Measurements from ENCODE around the gene HACD1. TPM values are rescaled to one million over a fixed set of nuclear protein-coding genes. Genes with fewer than 3 reads are reported as not detected.

Gene HACD1
- 27.5 TPM for total RNA-seq

- peak; percentile 26 to 87 (median 85) for DNase-seq (ENCODE audit: low read depth in 2 of 3, low spot score in 2 of 3)
Observed at GRCh38 chr10:17617031-17617911, at the start of gene HACD1. HACD1 (minus strand) TSS chr10:17617374; CDS start chr10:17617339, 35 bp downstream.

- DNase-seq (ENCODE audit: low read depth in 2 of 3, low spot score in 2 of 3): no peak
Observed at GRCh38 chr10:17665747-17666146, 48.6 kb upstream of the HACD1 start.

DNA sequence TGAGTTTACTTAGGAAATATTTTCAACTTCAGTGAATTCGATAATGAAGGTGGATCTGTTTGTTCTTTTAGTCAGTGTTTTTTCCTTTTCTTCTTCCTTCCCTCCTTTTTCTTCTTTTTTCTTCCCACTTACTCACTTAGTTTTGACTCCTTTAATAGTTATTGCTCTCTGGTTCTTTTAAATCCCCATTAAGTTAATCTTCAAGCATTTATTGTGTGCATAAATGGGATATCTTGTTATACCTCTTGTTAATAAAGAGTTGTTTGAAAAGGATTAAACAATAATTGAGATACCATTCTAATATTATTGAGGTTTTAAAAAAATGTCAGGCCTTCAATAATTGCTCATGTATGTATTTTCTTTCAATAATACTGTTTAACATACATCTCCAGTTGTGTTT is 46.3 kb upstream of the HACD1 start:
- DNase-seq (ENCODE audit: low read depth in 2 of 3, low spot score in 2 of 3): no peak

DNA sequence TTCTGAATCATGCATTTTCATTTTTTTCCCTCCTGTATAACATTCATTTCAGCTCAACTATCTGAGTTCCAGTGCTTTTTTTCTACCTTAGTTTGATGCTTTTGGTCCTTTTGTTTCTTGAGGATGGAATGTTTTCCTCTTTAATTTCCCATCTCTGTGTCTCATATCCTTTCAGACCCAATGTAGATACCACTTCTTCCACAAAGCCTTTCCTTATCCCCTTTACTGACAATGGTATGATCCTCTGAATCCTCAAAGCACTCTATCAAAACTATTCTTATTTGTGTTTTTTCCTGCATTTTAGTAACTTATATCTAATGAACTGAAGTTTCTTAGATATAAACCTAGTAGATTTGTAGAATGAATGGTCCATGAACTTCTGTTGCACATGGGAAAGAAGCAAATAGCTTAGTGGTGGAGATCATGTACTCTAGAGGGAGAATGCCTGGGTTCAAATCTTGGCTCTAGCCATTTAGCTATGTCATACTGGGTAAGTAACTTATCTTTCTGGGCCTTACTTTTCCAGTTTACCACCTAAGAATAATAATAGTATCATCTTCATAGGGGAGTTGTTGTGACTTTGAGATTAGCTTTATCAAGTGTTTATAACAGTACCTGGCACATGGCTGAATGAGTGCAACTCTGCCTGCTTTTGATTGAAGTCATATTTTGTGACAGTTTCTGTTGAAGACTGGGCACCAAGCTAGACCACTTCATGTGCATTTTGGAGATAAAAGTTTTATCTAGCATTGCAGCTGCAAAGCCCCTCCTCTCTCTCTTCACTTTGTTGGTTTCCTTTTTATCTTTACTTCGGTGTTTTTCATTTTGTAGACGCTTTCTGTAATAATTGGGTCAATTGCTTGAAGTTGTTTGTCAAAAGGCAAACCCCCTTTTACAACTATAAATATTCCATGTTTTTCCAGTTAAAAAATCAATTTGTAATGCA is 45.3 kb upstream of the HACD1 start:
- DNase-seq (ENCODE audit: low read depth in 2 of 3, low spot score in 2 of 3): peak in 2 of 3 donors; percentile 85 to 96

- DNase-seq (ENCODE audit: low read depth in 2 of 3, low spot score in 2 of 3): no peak
Observed at GRCh38 chr10:17661510-17661909, 44.3 kb upstream of the HACD1 start.

DNA sequence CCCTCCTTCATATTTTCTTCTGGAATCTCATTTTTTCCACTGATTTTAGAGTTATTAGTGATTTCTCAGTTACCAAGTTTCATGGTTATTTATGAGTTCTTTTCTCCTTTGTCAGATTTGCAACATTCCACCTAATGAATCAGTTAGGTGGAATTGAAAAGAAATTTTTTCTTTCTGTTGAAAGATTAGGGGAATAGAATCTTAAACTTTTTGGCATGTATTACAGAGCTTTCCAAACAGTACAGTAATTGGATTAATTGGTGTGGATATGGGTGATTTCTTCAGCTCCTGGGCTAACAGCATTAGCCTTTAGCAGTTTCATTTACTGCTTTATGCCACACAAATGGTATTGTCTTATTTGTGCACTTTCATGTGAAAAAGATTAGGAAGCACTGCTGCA is 43.7 kb upstream of the HACD1 start:
- DNase-seq (ENCODE audit: low read depth in 2 of 3, low spot score in 2 of 3): no peak

GRCh38 chr10:17659365-17659764 is 42.2 kb upstream of the HACD1 start:
- no peak for DNase-seq (ENCODE audit: low read depth in 2 of 3, low spot score in 2 of 3)

GRCh38 chr10:17657103-17657500 is 39.9 kb upstream of the HACD1 start:
- no peak for DNase-seq (ENCODE audit: low read depth in 2 of 3, low spot score in 2 of 3)

DNA sequence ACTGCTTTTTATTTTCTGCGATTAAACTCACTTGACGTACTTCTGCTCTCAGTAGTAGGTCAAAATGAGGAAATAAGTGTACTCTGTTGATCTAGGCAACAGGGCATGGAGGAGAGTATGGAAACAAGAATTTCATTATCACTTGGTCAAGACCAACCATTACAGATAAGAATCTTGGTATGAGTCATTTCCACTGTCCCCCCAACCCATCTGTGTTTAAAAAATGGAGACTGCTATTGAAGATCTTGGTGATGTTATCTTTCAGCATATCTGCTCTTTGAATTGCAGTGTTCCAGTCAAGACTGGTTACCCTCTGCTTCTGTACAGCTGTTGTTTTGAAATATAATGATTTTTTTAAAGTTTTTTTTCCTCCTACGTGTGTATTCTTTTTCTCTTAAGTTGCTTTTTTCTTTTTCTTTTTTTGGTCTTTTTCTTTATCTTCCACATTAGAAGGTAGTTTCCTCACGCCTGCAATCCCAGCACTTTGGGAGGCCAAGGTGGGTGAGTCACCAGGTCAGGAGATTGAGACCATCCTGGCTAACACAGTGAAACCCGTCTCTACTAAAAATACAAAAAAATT is 38.5 kb upstream of the HACD1 start:
- DNase-seq (ENCODE audit: low read depth in 2 of 3, low spot score in 2 of 3): peak in 2 of 3 donors; percentile 43 to 60

- no peak for DNase-seq (ENCODE audit: low read depth in 2 of 3, low spot score in 2 of 3)
Observed at GRCh38 chr10:17655009-17655408, 37.8 kb upstream of the HACD1 start.

DNA sequence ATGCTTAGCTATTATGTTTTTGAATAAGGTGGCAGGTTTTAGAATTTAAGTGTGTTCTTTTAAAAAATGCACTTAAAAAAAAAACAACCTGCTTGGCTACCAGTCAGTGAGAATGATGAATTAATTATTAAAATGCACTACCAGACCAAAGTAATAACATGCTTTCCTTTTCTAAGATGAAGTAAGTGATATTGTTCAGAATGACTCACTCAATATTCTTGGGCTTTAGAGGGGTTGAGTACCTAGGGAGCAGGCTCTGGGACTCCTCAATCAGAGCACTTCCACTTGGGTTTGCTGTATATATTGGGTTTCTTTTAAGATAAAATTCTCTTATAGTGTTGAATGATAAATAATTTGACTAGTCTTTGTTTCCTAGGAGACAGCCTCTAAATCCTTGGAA is 35.4 kb upstream of the HACD1 start:
- DNase-seq (ENCODE audit: low read depth in 2 of 3, low spot score in 2 of 3): no peak

- no peak for DNase-seq (ENCODE audit: low read depth in 2 of 3, low spot score in 2 of 3)
Observed at GRCh38 chr10:17651896-17652295, 34.7 kb upstream of the HACD1 start.

DNA sequence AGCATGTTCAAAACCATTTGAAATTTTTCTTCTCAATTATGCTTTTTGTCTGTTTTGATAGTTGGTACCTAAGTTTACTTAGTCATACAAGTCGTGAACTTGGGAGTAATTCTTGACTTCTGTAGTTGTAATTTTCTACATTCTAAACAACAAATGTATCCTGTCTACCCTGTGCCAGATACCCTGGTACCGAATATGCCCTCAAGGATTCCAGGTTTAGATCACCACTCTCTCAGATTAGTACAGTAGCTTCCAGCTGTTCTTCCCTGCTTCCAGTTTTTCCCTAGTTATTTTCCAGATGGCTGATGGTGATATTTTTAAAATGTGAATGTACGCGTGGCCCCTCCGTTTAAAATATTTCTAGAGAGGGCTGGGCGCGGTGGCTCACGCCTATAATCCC is 33.2 kb upstream of the HACD1 start:
- no peak for DNase-seq (ENCODE audit: low read depth in 2 of 3, low spot score in 2 of 3)

GRCh38 chr10:17649836-17650235 is 32.7 kb upstream of the HACD1 start:
- DNase-seq (ENCODE audit: low read depth in 2 of 3, low spot score in 2 of 3): no peak

DNA sequence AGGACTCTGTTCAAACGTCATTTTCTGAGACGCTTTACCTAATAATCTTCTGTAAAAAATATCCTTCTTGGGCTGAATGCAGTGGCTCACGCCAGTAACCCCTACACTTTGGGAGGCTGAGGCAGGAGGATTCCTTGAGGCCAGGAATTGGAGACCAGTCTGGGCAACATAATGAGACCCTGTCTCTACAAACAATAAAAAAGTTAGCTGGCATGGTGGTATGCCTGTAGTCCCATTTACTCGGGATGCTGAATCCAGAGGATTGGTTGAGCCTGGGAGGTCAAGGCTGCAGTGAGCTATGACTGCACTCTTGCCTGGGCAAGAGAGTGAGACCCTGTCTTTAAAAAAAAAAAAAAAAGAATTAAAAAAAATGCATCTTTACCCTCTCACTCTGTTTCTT is 31.9 kb upstream of the HACD1 start:
- no peak for DNase-seq (ENCODE audit: low read depth in 2 of 3, low spot score in 2 of 3)

DNA sequence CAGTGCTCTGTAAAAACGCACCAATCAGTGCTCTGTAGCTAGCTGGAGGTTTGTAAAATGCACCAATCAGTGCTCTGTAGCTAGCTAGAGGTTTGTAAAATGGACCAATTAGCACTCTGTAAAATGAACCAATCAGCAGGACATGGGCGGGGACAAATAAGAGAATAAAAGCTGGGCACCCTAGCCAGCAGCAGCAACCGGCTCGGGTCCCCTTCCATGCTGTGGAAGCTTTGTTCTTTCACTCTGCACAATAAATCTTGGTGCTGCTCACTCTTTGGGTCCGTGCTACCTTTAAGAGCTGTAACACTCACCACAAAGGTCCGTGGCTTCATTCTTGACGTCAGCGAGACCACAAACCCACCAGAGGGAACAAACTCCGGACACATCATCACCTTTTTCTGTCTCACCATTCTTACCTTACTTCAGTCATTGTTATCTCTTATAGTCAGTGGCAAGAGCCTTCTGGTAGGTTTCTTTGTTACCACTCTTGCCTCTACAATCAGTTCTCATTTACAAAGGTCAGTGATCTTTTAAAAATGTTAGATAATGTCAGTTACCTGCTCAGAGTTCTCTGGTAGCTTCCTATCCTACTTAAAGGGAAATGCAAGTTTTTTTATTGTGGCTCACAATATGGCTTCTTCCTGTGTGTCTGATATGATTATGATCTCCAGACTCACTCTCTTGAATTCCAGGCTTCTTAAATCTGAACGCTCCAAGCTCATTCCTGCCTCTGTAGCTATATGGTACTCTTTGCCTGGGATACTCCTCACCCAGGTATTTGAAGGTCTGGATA is 31.3 kb upstream of the HACD1 start:
- peak in 2 of 3 donors; percentile 42 to 47 for DNase-seq (ENCODE audit: low read depth in 2 of 3, low spot score in 2 of 3)

- DNase-seq (ENCODE audit: low read depth in 2 of 3, low spot score in 2 of 3): peak in 2 of 3 donors; percentile 42 to 57
Observed at GRCh38 chr10:17647326-17647725, 30.2 kb upstream of the HACD1 start.

DNA sequence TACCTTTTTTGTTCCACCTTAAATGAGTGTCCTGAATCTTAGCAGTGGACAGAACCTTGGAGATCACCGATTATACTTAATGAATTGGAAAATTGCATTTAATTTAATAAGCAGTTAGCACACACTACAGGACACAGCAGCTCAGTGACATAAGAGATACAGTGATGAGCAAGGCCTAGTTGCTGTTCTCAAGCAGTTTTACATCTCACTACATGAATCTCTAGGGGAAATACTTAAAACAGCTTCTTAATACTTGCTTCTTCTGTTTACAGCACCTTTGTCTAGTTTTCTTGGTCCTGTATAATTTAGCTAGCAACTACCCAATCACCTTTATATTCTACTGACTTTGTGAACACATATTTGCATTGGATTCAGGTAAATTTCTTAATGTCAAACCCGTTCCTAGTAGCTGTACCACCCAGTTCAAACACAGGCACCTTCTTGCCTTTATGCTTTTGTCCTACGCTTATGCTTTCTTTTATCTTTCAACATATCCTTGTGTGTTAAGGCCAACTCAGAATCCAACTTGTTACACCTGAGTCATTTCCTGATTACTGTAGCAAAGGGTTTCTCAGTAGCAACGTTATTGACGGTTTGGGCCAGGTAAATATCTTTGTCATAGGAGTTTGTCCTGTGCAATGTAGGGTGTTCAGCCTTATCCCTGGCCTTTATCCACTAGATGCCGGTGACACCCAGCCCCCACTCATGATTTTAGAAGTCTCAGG is 28.6 kb upstream of the HACD1 start:
- no peak for DNase-seq (ENCODE audit: low read depth in 2 of 3, low spot score in 2 of 3)

- DNase-seq (ENCODE audit: low read depth in 2 of 3, low spot score in 2 of 3): no peak
Observed at GRCh38 chr10:17644485-17644943, 27.3 kb upstream of the HACD1 start.

Measured in hematopoietic multipotent progenitor cell (in vitro differentiated cells).